IMR-90 (cell line): ENCODE data around the gene ANO4.

Experiments used
- CTCF ChIP-seq: conservative IDR thresholded peaks from 2 replicates; pipeline ENCODE4 v1.5.1; 2012; ENCODE audit warnings: mild to moderate bottlenecking, low read depth, low read length, improper control_type of control experiment
- POLR2A ChIP-seq: IDR thresholded peaks from 2 replicates; pipeline ENCODE4 v1.6.1; 2012; ENCODE audit warnings: mild to moderate bottlenecking, low read depth, low read length

DNA sequence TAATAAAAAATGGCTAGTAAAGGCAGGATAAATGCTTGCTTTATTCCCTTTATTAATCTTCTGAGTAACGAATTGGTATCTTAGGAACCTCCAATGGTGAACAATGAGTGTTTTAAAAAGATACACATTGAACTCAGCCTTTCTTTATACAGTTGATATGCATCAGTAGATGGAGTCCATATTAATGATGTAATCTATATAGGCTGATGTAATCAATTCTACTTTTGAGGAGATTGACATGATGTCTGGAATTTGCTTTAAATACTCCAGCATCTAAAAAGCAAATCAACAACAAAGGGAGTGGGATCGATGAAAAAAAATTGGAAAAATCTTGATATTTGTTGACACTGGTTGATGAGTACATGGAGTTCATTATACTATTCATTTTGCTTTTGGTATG is 106.2 kb downstream of the ANO4 start:
- TF ChIP-seq CTCF (no peak), POLR2A (no peak)
